Stimulated activated effector memory CD8-positive, alpha-beta T cell treated with anti-CD3 and anti-CD28 coated beads, Interleukin-12 subunit alpha, Interleukin-12 subunit beta, amount 100 ng/mL, for 72 hours (primary cell): Measurements from ENCODE around the gene SLC22A15.
A peak's percentile ranks its signal among the peaks of the same experiment; 100 is the strongest.

Experiments
- ATAC-seq: fragments of 150-1000 bp; cut with Tn5 transposase; 2 replicates; pipeline ENCODE4 v1.10.0; 2021
- DNase-seq, 2 donors: peaks; one replicate each; pipeline ENCODE4 v3.0.0; 2021 to 2022; ENCODE audit warnings: low spot score in 2 of 2
- H3K27ac Mint-ChIP-seq: one replicate; pipeline ENCODE4 v1.8.0; 2022; ENCODE audit warnings: mild to moderate bottlenecking, mixed read lengths
- H3K36me3 Mint-ChIP-seq: one replicate; pipeline ENCODE4 v1.8.0; 2022; ENCODE audit warnings: mild to moderate bottlenecking, mixed read lengths
- H3K4me1 Mint-ChIP-seq: one replicate; pipeline ENCODE4 v1.8.0; 2022; ENCODE audit warnings: mixed read lengths
- H3K4me3 Mint-ChIP-seq: one replicate; pipeline ENCODE4 v1.8.0; 2022; ENCODE audit warnings: mild to moderate bottlenecking, mixed read lengths
- H3K9me3 Mint-ChIP-seq: one replicate; pipeline ENCODE4 v1.8.0; 2022; ENCODE audit warnings: mixed read lengths

The SLC22A15 gene

GRCh38 chr1:116096013-116096618, 119.8 kb downstream of the SLC22A15 start:
- DNase-seq, result no peak
- H3K4me1 Mint-ChIP-seq, result no peaks in the 10 kb centered on the region
- H3K4me3 Mint-ChIP-seq, result no peak overlapping the region
- ATAC-seq, result no peak
- H3K9me3 Mint-ChIP-seq, result peaks cover 4% of the 10 kb centered on the region
- no peak overlapping the region for H3K27ac Mint-ChIP-seq
- no peaks in the 10 kb centered on the region for H3K36me3 Mint-ChIP-seq

DNA sequence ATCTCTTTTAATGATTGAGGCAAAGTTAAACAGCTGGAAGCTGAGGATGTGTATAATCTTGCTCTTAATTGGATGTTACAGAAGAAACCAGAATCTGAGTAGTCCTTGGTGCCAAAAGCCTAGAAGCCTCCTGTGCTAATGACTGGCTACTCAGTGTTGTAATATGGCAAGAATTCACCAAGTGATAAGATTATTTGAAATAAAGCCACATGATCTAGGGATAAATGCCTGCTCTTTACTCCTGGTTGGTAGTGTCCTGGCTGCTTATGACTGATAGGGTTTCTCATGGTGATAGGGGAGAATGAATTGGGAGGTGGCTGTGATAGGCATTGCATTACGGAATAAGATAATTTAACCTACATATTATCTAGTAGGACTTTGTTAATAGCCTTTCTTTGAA, 121.3 kb downstream of the SLC22A15 start:
- Mint-ChIP-seq H3K27ac (no peak overlapping the region), H3K9me3 (peaks cover 4% of the 10 kb centered on the region), H3K4me3 (no peak overlapping the region), H3K36me3 (no peaks in the 10 kb centered on the region), H3K4me1 (no peaks in the 10 kb centered on the region)
- no peak for ATAC-seq
- DNase-seq, result no peak

DNA sequence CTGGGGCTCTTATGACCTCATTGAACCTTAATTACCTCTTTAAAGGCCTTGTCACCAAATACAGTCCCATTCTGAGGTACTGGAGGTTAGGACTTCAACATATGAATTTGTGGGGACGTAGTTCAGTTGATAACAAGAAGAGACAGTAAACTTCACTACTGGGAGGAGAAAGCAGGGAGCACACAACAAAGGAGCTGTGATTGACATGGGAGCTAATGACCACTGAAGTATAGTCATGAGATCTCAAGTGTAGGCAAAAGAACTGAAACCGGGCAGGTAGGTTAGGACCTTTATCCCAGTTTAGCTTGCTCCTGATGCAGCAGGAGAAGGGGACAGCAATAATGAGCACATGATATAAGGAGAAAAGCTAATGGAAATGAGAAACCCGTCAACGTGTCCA, 123.1 kb downstream of the SLC22A15 start:
- no peak for DNase-seq
- no peak for ATAC-seq
- Mint-ChIP-seq H3K4me1 (no peaks in the 10 kb centered on the region), H3K36me3 (no peaks in the 10 kb centered on the region), H3K9me3 (peaks cover 4% of the 10 kb centered on the region), H3K27ac (no peak overlapping the region), H3K4me3 (no peak overlapping the region)

GRCh38 chr1:116099919-116100318, 123.6 kb downstream of the SLC22A15 start:
- ATAC-seq (no peak), DNase-seq (no peak)
- Mint-ChIP-seq H3K36me3 (no peaks in the 10 kb centered on the region), H3K27ac (no peak overlapping the region), H3K4me1 (no peaks in the 10 kb centered on the region), H3K9me3 (peaks cover 4% of the 10 kb centered on the region), H3K4me3 (no peak overlapping the region)

DNA sequence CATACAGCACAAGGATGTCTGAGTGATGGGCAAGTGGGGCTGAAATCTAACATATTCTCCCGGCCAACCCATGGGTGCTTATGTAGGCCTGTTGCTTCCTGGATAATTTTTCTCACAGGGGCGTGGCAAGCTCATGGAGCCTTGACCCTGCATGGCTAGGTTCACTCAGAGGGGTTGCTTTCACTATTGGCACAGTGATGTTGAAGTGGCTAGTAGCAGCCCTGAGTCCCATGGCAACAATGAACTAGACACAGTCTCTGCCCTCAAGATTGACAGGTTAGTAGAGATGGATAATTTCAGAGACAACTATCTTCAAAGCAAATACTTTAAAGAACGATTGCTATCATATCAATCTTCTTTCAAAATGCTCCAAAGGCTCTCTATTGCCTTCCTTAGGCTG, 128.4 kb downstream of the SLC22A15 start:
- peak; percentile 31 for ATAC-seq
- no peaks in the 10 kb centered on the region for H3K9me3 Mint-ChIP-seq

GRCh38 chr1:116105996-116106395, 129.7 kb downstream of the SLC22A15 start:
- no peaks in the 10 kb centered on the region for H3K4me1 Mint-ChIP-seq
- no peak overlapping the region for H3K4me3 Mint-ChIP-seq
- H3K27ac Mint-ChIP-seq, result no peak overlapping the region
- ATAC-seq (no peak), DNase-seq (no peak)
- no peaks in the 10 kb centered on the region for H3K9me3 Mint-ChIP-seq
- no peaks in the 10 kb centered on the region for H3K36me3 Mint-ChIP-seq

More for the DNA sequence above, 128.4 kb downstream of the SLC22A15 start:
- H3K4me1 Mint-ChIP-seq, result no peaks in the 10 kb centered on the region
- H3K27ac Mint-ChIP-seq, result no peak overlapping the region
- DNase-seq, result no peak
- H3K4me3 Mint-ChIP-seq, result no peak overlapping the region
- no peaks in the 10 kb centered on the region for H3K36me3 Mint-ChIP-seq

DNA sequence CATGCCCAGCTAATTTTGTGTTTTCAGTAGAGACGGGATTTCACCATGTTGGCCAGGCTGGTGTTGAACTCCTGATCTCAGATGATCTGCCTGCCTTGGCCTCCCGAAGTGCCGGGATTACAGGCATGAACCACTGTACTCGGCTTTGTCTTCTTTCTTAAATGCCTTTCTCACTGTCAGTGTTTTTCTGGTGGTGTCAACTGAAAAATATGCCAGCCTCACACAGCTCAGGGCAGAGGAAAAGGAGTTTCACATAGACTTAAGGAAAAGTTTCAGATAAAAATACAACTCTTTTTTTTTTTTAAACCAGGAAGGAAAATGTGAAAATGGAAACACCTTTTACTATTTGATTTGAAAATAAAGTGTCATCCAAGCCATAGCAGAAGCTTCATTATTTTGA, 130.3 kb downstream of the SLC22A15 start:
- Mint-ChIP-seq H3K27ac (no peak overlapping the region), H3K4me3 (no peak overlapping the region), H3K9me3 (no peaks in the 10 kb centered on the region), H3K36me3 (no peaks in the 10 kb centered on the region), H3K4me1 (no peaks in the 10 kb centered on the region)
- ATAC-seq, result no peak
- no peak for DNase-seq

GRCh38 chr1:116107371-116107770, 131.1 kb downstream of the SLC22A15 start:
- no peak for ATAC-seq
- H3K4me3 Mint-ChIP-seq, result no peak overlapping the region
- no peaks in the 10 kb centered on the region for H3K36me3 Mint-ChIP-seq
- no peak overlapping the region for H3K27ac Mint-ChIP-seq
- no peak for DNase-seq
- H3K4me1 Mint-ChIP-seq, result no peaks in the 10 kb centered on the region
- H3K9me3 Mint-ChIP-seq, result no peaks in the 10 kb centered on the region

DNA sequence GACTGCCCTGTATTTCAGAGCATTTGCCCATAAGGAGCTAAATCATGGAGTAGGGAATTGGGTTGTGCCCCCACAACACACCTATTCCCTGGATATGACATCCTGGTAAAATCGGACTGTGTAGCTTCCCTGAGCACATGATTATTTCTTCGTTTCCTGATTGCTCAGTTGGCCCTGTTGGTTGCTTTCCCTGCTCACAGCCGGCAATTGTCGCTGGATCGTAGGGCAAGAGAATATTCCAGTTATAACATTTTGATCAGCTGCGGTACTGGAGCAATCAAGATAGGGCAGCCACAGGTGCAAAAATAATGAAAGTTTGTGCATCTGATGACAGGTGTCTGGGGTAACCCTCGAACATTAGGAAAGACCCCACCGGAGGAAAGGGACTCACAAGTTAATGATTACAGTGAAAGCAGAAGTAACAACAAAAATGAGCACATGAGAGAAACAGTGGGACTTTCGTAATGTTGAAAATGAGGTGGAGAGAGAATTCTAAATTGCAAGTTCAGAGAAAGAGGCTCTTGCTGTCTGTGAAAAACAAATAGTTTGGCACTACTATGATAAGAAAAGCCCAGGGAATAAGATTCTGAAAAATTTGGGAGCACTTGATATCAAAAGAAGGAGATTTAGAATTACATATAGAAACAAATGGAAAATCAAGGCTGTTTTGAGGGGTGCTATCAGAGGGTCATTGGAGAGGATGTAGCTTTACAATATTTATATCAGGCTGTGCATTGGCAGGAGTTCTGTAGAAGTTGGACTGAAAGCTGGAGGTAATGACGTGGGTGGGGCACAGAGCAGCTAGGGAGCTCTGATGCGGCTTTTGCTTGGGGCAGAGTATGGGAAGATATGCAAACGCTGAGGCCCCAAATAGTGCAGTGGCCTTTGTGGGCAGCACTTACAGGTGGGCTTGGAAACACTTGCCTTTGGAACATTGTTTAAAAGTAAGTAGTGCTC, 134.5 kb downstream of the SLC22A15 start, which contains the start of gene MAB21L3:
Gene MAB21L3, plus strand, starts transcription at position 833 of the 957 bp plus-strand sequence. CDS start 1,217 bp downstream, outside the sequence.
- peak in 1 of 2 donors; percentile 37 for DNase-seq
- no peaks in the 10 kb centered on the region for H3K9me3 Mint-ChIP-seq
- no peak within 1 kb of the TSS for H3K4me3 Mint-ChIP-seq
- no peaks in the 10 kb centered on the region for H3K36me3 Mint-ChIP-seq
- no peaks in the 10 kb centered on the region for H3K4me1 Mint-ChIP-seq
- ATAC-seq, result no peak
- no peak within 1 kb of the TSS for H3K27ac Mint-ChIP-seq

DNA sequence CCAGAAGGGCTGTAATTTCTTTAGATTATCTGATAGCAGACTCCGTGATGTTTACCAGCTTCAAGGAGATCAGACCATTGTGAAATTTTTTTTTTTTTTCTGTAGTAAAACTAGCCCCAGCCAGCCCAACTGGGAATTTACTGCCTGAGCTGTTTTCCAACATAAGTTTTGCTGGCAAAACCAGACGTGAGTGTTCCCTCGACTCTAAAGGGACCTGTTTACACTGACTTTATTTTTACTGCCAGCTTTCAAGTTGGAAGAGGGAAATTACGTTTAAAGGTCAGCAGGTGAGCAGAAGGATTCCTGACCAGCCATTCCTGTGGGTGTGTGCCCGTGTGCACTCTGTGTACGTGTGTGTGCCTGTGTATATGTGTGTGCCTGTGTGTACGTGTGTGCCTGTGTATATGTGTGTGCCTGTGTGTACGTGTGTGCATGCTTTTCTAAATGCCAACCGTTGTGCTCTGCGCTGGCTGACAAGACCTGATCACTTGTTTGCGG, 135.3 kb downstream of the SLC22A15 start:
- Mint-ChIP-seq H3K4me1 (no peaks in the 10 kb centered on the region), H3K27ac (no peak overlapping the region), H3K4me3 (no peak overlapping the region), H3K36me3 (no peaks in the 10 kb centered on the region), H3K9me3 (no peaks in the 10 kb centered on the region)
- DNase-seq, result peak in 1 of 2 donors; percentile 3
- no peak for ATAC-seq

- H3K9me3 Mint-ChIP-seq, result no peaks in the 10 kb centered on the region
- no peaks in the 10 kb centered on the region for H3K36me3 Mint-ChIP-seq
- no peak overlapping the region for H3K27ac Mint-ChIP-seq
- ATAC-seq (no peak), DNase-seq (peak in 1 of 2 donors; percentile 10)
- H3K4me1 Mint-ChIP-seq, result no peaks in the 10 kb centered on the region
- no peak overlapping the region for H3K4me3 Mint-ChIP-seq
Measured at GRCh38 chr1:116112388-116113140, 136.3 kb downstream of the SLC22A15 start.

GRCh38 chr1:116113615-116114014, 137.3 kb downstream of the SLC22A15 start:
- no peaks in the 10 kb centered on the region for H3K4me1 Mint-ChIP-seq
- no peak for ATAC-seq
- H3K4me3 Mint-ChIP-seq, result no peak overlapping the region
- no peaks in the 10 kb centered on the region for H3K9me3 Mint-ChIP-seq
- no peaks in the 10 kb centered on the region for H3K36me3 Mint-ChIP-seq
- no peak overlapping the region for H3K27ac Mint-ChIP-seq
- DNase-seq, result no peak

GRCh38 chr1:116115476-116116439, 139.4 kb downstream of the SLC22A15 start:
- DNase-seq (no peak), ATAC-seq (no peak)
- no peaks in the 10 kb centered on the region for H3K9me3 Mint-ChIP-seq
- no peak overlapping the region for H3K27ac Mint-ChIP-seq
- no peaks in the 10 kb centered on the region for H3K36me3 Mint-ChIP-seq
- no peaks in the 10 kb centered on the region for H3K4me1 Mint-ChIP-seq
- H3K4me3 Mint-ChIP-seq, result no peak overlapping the region

DNA sequence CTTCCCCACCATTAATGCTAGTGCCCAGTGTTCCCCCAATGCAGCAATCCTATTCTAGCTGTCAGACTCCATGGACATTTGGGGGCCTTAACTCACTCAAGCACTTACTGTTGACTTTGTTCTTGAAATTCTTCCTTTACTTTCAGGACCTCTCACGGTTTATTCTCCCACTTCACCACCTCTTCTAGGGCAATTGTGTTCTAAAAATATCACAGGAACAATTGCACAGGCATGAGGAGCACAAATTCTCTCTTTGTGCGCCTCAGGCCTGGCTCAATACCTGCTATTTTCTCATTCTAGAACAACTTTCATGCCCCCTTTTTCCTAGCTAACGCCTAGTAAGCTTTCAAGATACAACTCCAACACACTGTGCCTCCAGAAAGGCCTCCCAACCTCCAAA, 142.2 kb downstream of the SLC22A15 start:
- peak in 1 of 2 donors; percentile 20 for DNase-seq
- no peaks in the 10 kb centered on the region for H3K36me3 Mint-ChIP-seq
- ATAC-seq, result no peak
- H3K9me3 Mint-ChIP-seq, result no peaks in the 10 kb centered on the region
- H3K4me3 Mint-ChIP-seq, result no peak overlapping the region
- H3K27ac Mint-ChIP-seq, result no peak overlapping the region
- H3K4me1 Mint-ChIP-seq, result no peaks in the 10 kb centered on the region
